Parathyroid adenoma (tissue), 2 donors: Measurements from ENCODE around the gene NEK4.

Source experiments
- H2AFZ ChIP-seq: fragments of 300-600 bp; sonication (generic); one replicate; pipeline ENCODE4 v1.7.0; 2017; ENCODE audit warnings: antibody characterized with exemption, mild to moderate bottlenecking
- H3K27ac ChIP-seq: fragments of 300-600 bp; sonication (generic); one replicate; pipeline ENCODE4 v1.7.0; 2017
- H3K27me3 ChIP-seq: fragments of 300-600 bp; sonication (generic); one replicate; pipeline ENCODE4 v1.7.0; 2017; ENCODE audit warnings: low read length; ENCODE audit not compliant: control insufficient read depth, insufficient read depth
- H3K36me3 ChIP-seq: fragments of 300-600 bp; sonication (generic); one replicate; pipeline ENCODE4 v1.7.0; 2017; ENCODE audit warnings: low read length; ENCODE audit not compliant: control insufficient read depth, insufficient read depth
- H3K4me1 ChIP-seq: fragments of 300-600 bp; sonication (generic); one replicate; pipeline ENCODE4 v1.7.0; 2017; ENCODE audit warnings: control low read depth
- H3K4me2 ChIP-seq: fragments of 300-600 bp; sonication (generic); one replicate; pipeline ENCODE4 v1.7.0; 2017; ENCODE audit warnings: low read length
- H3K4me3 ChIP-seq: fragments of 300-600 bp; sonication (generic); one replicate; pipeline ENCODE4 v1.7.0; 2017; ENCODE audit warnings: low read depth, low read length
- H3K79me2 ChIP-seq: fragments of 300-600 bp; sonication (generic); one replicate; pipeline ENCODE4 v1.7.0; 2017; ENCODE audit warnings: control low read depth
- H3K9ac ChIP-seq: fragments of 300-600 bp; sonication (generic); one replicate; pipeline ENCODE4 v1.7.0; 2017; ENCODE audit warnings: mild to moderate bottlenecking
- H3K9me3 ChIP-seq: fragments of 300-600 bp; sonication (generic); one replicate; pipeline ENCODE4 v1.7.0; 2017; ENCODE audit warnings: low read length; ENCODE audit not compliant: control insufficient read depth
- CTCF ChIP-seq: fragments of 300-600 bp; sonication (generic); IDR thresholded peaks from one replicate; pipeline ENCODE4 v1.7.0; 2017; ENCODE audit warnings: antibody characterized with exemption, mild to moderate bottlenecking
- donor health status: primary hyperparathyroidism.

NEK4 gene

GRCh38 chr3:52704611-52705437 lies 65.9 kb downstream of the NEK4 start:
- Histone ChIP-seq H3K27me3 (no peaks in the 10 kb centered on the region), H3K36me3 (no peaks in the 10 kb centered on the region), H3K9ac (peak overlapping the region; percentile 2), H3K79me2 (peaks cover 42% of the 10 kb centered on the region), H3K4me2 (peak overlapping the region; percentile 85), H3K27ac (peak overlapping the region; percentile 82), H2AFZ (peak overlapping the region; percentile 94), H3K9me3 (no peaks in the 10 kb centered on the region), H3K4me3 (peak overlapping the region; percentile 93), H3K4me1 (peaks cover 13% of the 10 kb centered on the region)
- no peak for TF ChIP-seq CTCF

- H3K4me2 ChIP-seq: no peak overlapping the region
- H3K27ac ChIP-seq: no peak overlapping the region
- H2AFZ ChIP-seq: no peak overlapping the region
- H3K36me3 ChIP-seq: no peaks in the 10 kb centered on the region
- TF ChIP-seq CTCF: no peak
- peaks cover 43% of the 10 kb centered on the region for H3K79me2 ChIP-seq
- no peak overlapping the region for H3K4me3 ChIP-seq
- H3K9ac ChIP-seq: no peak overlapping the region
- H3K27me3 ChIP-seq: no peaks in the 10 kb centered on the region
- no peaks in the 10 kb centered on the region for H3K9me3 ChIP-seq
- H3K4me1 ChIP-seq: peaks cover 13% of the 10 kb centered on the region
These were observed 67.4 kb downstream of the NEK4 start for GRCh38 chr3:52703341-52703740.

- Histone ChIP-seq H3K79me2 (peaks cover 13% of the 10 kb centered on the region), H3K27me3 (no peaks in the 10 kb centered on the region), H3K4me1 (no peaks in the 10 kb centered on the region), H3K9ac (no peak overlapping the region), H3K4me3 (no peak overlapping the region), H3K27ac (no peak overlapping the region), H3K4me2 (no peak overlapping the region), H3K9me3 (no peaks in the 10 kb centered on the region), H3K36me3 (no peaks in the 10 kb centered on the region), H2AFZ (no peak overlapping the region)
- no peak for TF ChIP-seq CTCF
These were observed 73.1 kb downstream of the NEK4 start for GRCh38 chr3:52697632-52697965.

GRCh38 chr3:52696830-52697631 lies 73.7 kb downstream of the NEK4 start:
- H3K9ac ChIP-seq: no peak overlapping the region
- H3K36me3 ChIP-seq: no peaks in the 10 kb centered on the region
- no peaks in the 10 kb centered on the region for H3K4me1 ChIP-seq
- no peak overlapping the region for H3K4me2 ChIP-seq
- no peak overlapping the region for H3K4me3 ChIP-seq
- H3K27me3 ChIP-seq: no peaks in the 10 kb centered on the region
- H3K9me3 ChIP-seq: no peaks in the 10 kb centered on the region
- peaks cover 8% of the 10 kb centered on the region for H3K79me2 ChIP-seq
- no peak for TF ChIP-seq CTCF
- no peak overlapping the region for H2AFZ ChIP-seq
- no peak overlapping the region for H3K27ac ChIP-seq
